ENCODE data around the gene FUT7. TPM values are rescaled to one million over a fixed set of nuclear protein-coding genes. Genes with fewer than 3 reads are reported as not detected.

Gene FUT7
- total RNA-seq, result 1 to 10 TPM in 1 of 2 experiments, under 1 TPM in 1; 0.68 to 2.8 TPM

DNA sequence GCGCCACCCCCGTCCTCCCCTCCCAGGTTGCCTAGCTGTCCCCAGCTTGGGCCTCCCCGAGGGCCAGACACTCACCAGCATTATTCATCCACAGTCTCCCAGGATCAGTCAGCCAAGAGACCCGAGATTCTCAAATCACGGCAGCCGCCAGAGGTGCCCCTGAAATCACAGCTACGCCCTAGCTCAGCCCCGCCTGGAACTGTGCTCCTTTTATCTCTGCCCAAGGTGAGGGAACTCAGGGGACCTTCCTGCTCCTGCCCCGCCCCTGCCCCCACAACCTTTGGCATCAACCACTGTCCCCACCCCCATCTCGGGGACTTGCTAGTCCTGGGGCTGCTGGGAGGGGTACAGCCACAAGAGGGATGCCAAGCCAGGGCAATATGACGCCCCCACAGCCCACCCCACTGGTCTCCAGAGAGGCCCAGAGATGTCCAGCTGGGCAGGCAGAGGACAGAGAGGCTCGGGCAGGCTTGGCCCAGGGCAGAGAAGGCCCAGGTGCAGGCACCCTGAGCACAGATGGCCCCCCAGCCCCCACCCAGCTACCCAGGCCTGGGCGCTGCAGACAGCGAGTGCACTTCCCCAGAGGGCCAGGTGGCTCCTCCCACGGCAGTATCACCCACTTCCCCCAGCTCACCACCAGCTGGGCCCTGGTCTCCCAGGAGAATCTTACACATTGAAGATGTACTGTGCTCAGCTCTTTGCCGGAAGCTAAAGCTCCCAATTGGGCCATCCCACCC, at the start of gene FUT7:
FUT7 (minus strand) TSS at position 185 of the 737 bp plus-strand sequence; CDS start at position 88, 97 bp downstream.
- CTCF ChIA-PET, result interaction anchor here (0.8 to 11.9 kb wide), 6 partner anchors 12 to 85 kb away, joined by 3 to 234 read pairs (median 52); partner anchors contain the start of genes C8G, CLIC3, FBXW5 and NPDC1
- Mint-ChIP-seq H3K9me3 (ENCODE audit: low read depth) (no peaks in the 10 kb centered on the region), H3K36me3 (no peaks in the 10 kb centered on the region), H3K4me1 (peaks cover 57% of the 10 kb centered on the region), H3K4me3 (peak within 1 kb of the TSS; percentile 56), H3K27me3 (peaks cover 3% of the 10 kb centered on the region), H3K27ac (peak within 1 kb of the TSS; percentile 55)
- DNase-seq (no peak), ATAC-seq (no peak)

DNA sequence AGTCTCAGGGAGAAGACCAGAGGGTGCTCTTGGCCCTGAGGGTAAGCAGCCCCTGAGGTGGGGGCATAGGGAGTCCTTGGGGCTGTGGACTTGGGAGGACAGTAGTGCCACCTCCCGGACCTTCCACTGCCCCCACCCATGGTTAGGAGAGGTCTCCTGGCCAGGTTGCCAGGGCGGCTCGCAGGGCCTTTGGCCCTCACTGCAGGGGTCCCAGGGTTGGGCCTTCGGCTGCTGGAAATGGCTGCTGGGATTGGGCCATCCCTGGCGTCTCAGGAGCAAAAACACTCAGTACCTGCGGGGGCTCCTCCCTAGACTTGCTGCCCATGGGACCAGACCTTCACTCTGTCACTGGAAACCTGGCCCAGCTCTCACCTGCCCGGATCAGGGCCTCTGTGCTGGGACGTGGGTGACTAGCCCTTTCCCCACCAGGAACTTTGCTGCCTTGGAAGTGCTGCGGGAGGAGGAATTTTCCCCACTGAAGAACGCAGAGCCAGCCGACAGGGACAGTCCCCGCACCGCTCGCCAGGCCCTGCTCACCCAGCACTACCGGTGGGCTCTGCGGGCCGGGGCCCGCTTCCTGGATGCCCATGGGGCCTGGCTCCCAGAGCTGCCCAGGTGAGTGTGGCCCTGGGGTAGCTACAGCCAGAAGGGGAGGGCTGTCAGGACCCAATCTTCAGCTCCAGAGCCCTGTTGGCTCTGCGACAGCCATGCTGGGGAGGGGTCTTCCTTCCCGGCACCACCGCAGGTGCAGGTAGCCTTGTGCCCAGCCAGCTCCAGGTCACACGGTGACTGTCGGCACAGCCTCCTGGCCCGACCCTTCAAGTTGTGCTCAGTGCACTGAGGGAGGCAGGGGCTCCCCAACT, 48.6 kb upstream of the FUT7 start:
- Mint-ChIP-seq H3K27me3 (no peaks in the 10 kb centered on the region), H3K9me3 (ENCODE audit: low read depth) (no peaks in the 10 kb centered on the region), H3K4me1 (peaks cover 30% of the 10 kb centered on the region), H3K36me3 (peaks cover 7% of the 10 kb centered on the region), H3K4me3 (no peak overlapping the region), H3K27ac (no peak overlapping the region)
- CTCF ChIA-PET, result no interaction called here
- ATAC-seq (no peak), DNase-seq (no peak)

DNA sequence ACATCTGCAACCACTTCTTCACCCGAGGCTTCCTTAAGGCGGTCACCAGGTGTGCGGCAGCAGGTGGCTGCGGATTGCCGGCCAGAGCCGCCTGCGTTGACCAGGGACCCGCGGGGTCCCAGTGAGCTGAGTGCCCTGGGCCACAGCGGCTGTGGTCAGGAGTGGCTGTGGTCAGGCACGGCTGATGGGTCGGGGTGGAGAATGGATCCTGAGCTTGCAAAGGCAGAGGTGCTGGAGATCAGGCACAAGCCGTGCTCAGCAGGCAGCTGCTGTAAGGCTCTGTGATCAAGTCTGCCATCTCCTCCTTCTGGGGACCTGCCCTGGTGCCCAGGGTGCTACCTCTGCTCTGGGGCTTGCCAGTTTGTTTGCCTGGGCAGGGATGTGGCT, 47.5 kb upstream of the FUT7 start:
- Mint-ChIP-seq H3K9me3 (ENCODE audit: low read depth) (no peaks in the 10 kb centered on the region), H3K36me3 (peaks cover 7% of the 10 kb centered on the region), H3K27ac (no peak overlapping the region), H3K4me3 (no peak overlapping the region), H3K4me1 (peaks cover 22% of the 10 kb centered on the region), H3K27me3 (no peaks in the 10 kb centered on the region)
- DNase-seq, result no peak
- CTCF ChIA-PET, result interaction anchor here (0.7 to 2.5 kb wide), 2 partner anchors 11 to 157 kb away, joined by 3 to 9 read pairs; no protein-coding TSS in a partner anchor
- no peak for ATAC-seq

DNA sequence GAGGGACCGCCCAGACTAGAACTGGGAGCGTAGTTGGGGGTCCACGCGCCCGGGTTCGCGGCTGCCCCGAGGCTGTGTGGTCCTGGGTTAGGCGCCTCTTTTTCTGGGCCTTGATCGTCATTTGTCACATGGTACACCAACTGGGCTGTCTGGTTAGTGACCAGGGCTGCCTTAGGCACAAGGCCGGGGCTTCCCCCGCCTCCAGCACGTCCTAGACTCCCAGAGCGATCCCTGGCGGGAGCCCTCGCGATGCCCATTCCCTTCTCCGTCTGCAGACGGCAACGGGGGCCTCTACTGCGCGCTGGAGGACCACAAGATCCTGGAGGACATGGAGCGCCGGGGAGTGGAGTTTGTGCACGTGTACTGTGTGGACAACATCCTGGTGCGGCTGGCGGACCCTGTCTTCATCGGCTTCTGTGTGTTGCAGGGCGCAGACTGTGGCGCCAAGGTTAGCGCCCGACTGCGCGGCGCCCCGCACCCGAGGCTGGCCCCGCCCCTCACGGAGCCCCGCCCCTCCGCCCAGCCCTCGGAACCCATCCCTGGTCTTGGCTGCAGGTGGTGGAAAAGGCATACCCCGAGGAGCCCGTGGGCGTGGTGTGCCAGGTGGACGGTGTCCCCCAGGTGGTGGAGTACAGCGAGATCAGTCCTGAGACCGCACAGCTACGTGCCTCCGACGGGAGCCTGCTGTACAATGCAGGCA, 47.0 kb upstream of the FUT7 start:
- Mint-ChIP-seq H3K36me3 (peaks cover 7% of the 10 kb centered on the region), H3K9me3 (ENCODE audit: low read depth) (no peaks in the 10 kb centered on the region), H3K27me3 (no peaks in the 10 kb centered on the region), H3K4me1 (peaks cover 20% of the 10 kb centered on the region), H3K27ac (no peak overlapping the region), H3K4me3 (peak overlapping the region; percentile 73)
- CTCF ChIA-PET, result interaction anchor here (0.7 to 2.5 kb wide), 2 partner anchors 11 to 158 kb away, joined by 3 to 9 read pairs; no protein-coding TSS in a partner anchor
- no peak for ATAC-seq
- no peak for DNase-seq

GRCh38 chr9:137077758-137078693, 46.1 kb upstream of the FUT7 start:
- Mint-ChIP-seq H3K9me3 (ENCODE audit: low read depth) (no peaks in the 10 kb centered on the region), H3K4me1 (peaks cover 18% of the 10 kb centered on the region), H3K27ac (peak overlapping the region; percentile 46), H3K27me3 (no peaks in the 10 kb centered on the region), H3K4me3 (peak overlapping the region; percentile 73), H3K36me3 (peaks cover 7% of the 10 kb centered on the region)
- peak; percentile 83 for DNase-seq
- CTCF ChIA-PET, result interaction anchor here (1.4 to 2.5 kb wide), 5 partner anchors 11 to 159 kb away, joined by 6 to 29 read pairs (median 8); partner anchors contain the start of gene NPDC1
- ATAC-seq, result peak; percentile 54

- H3K9me3 Mint-ChIP-seq (ENCODE audit: low read depth), result no peaks in the 10 kb centered on the region
- H3K27me3 Mint-ChIP-seq, result no peaks in the 10 kb centered on the region
- ATAC-seq, result peak; percentile 80
- peak within 1 kb of the TSS; percentile 73 for H3K4me3 Mint-ChIP-seq
- H3K27ac Mint-ChIP-seq, result peak within 1 kb of the TSS; percentile 52
- peak; percentile 85 for DNase-seq
- H3K36me3 Mint-ChIP-seq, result peaks cover 7% of the 10 kb centered on the region
- CTCF ChIA-PET, result interaction anchor here (0.6 to 2.5 kb wide), 11 partner anchors 10 to 159 kb away, joined by 3 to 29 read pairs (median 6); partner anchors contain the start of genes MAN1B1, NPDC1 and RNF224
- peaks cover 18% of the 10 kb centered on the region for H3K4me1 Mint-ChIP-seq
Observed at GRCh38 chr9:137077010-137077747, 45.3 kb upstream of the FUT7 start, which contains the start of gene UAP1L1. TSS of gene UAP1L1 (plus strand) at chr9:137077517. CDS start at chr9:137077533, 16 bp downstream.

DNA sequence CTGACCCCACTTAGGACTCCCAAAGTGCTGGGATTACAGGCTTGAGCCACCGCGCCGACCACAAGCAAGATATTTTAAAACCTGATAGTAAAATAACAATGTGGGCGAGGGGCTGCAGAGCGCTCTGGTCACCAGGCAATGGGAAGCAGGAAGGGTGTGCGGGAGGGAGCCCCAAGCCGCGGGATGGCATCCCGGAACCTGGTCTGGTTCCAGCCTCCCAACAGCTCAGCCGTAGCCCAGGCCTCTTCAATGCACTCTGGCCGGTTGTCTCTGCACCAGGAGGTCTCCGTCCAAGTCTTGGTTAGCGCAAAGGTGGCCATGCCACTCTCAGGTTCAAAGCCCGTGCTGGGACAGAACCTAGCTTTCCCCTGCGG, 44.7 kb upstream of the FUT7 start:
- Mint-ChIP-seq H3K4me3 (peak overlapping the region; percentile 62), H3K27ac (peak overlapping the region; percentile 52), H3K27me3 (no peaks in the 10 kb centered on the region), H3K36me3 (peaks cover 7% of the 10 kb centered on the region), H3K4me1 (peaks cover 21% of the 10 kb centered on the region), H3K9me3 (ENCODE audit: low read depth) (no peaks in the 10 kb centered on the region)
- ATAC-seq (no peak), DNase-seq (no peak)
- CTCF ChIA-PET, result interaction anchor here (0.8 to 2.3 kb wide), 9 partner anchors 9 to 151 kb away, joined by 3 to 29 read pairs (median 6); partner anchors contain the start of genes MAN1B1, NPDC1 and RNF224

GRCh38 chr9:137075275-137075775, 43.4 kb upstream of the FUT7 start:
- CTCF ChIA-PET, result interaction anchor here (0.8 to 1.4 kb wide), 3 partner anchors 11 to 165 kb away, joined by 3 to 6 read pairs (median 5); partner anchors contain the start of gene NPDC1
- no peak overlapping the region for H3K27ac Mint-ChIP-seq
- no peaks in the 10 kb centered on the region for H3K9me3 Mint-ChIP-seq (ENCODE audit: low read depth)
- H3K4me3 Mint-ChIP-seq, result no peak overlapping the region
- H3K36me3 Mint-ChIP-seq, result peaks cover 6% of the 10 kb centered on the region
- H3K27me3 Mint-ChIP-seq, result no peaks in the 10 kb centered on the region
- H3K4me1 Mint-ChIP-seq, result peaks cover 29% of the 10 kb centered on the region
- DNase-seq (no peak), ATAC-seq (no peak)

- Mint-ChIP-seq H3K4me1 (peaks cover 26% of the 10 kb centered on the region), H3K27ac (no peak overlapping the region), H3K9me3 (ENCODE audit: low read depth) (no peaks in the 10 kb centered on the region), H3K36me3 (peaks cover 3% of the 10 kb centered on the region), H3K4me3 (no peak overlapping the region), H3K27me3 (no peaks in the 10 kb centered on the region)
- no peak for DNase-seq
- CTCF ChIA-PET, result interaction anchor here (0.8 to 1.4 kb wide), 3 partner anchors 11 to 165 kb away, joined by 3 to 6 read pairs (median 5); partner anchors contain the start of gene NPDC1
- ATAC-seq, result no peak
Observed at GRCh38 chr9:137074657-137075274, 42.9 kb upstream of the FUT7 start.

DNA sequence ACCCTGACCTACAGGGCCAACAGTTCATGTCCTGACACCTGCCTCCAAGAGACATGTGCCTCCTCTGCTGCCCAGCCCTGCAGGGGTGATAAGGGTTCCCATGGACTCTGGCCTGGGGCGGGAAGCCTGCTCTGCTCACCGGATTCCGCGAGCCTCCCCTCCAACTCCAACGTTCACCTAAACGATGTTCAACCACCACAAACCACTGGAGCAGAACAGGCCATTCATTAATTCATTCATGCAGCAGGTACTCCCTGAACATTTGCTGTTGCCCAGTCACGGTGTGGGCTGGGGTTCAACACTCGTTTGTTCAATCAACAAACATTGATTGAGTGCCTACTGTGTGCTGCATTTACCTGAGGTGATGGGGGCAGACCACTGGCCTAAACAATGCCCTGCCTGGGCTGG, 42.1 kb upstream of the FUT7 start:
- CTCF ChIA-PET, result no interaction called here
- Mint-ChIP-seq H3K27ac (no peak overlapping the region), H3K36me3 (no peaks in the 10 kb centered on the region), H3K4me3 (no peak overlapping the region), H3K27me3 (no peaks in the 10 kb centered on the region), H3K4me1 (peaks cover 21% of the 10 kb centered on the region), H3K9me3 (ENCODE audit: low read depth) (no peaks in the 10 kb centered on the region)
- DNase-seq (no peak), ATAC-seq (no peak)

- peak overlapping the region; percentile 83 for H3K27ac Mint-ChIP-seq
- ATAC-seq (no peak), DNase-seq (no peak)
- peaks cover 1% of the 10 kb centered on the region for H3K36me3 Mint-ChIP-seq
- no peaks in the 10 kb centered on the region for H3K9me3 Mint-ChIP-seq (ENCODE audit: low read depth)
- H3K27me3 Mint-ChIP-seq, result no peaks in the 10 kb centered on the region
- peak overlapping the region; percentile 78 for H3K4me3 Mint-ChIP-seq
- H3K4me1 Mint-ChIP-seq, result peaks cover 29% of the 10 kb centered on the region
- CTCF ChIA-PET, result interaction anchor here (1.2 to 10.2 kb wide), 14 partner anchors 11 to 344 kb away, joined by 3 to 183 read pairs (median 12); partner anchors contain the start of genes ABCA2, AJM1, FUT7 and MAN1B1
Observed at GRCh38 chr9:137071282-137071681, 39.4 kb upstream of the FUT7 start.
